AG09309 (cell line): Measurements from ENCODE around the gene METTL3.

ENCODE experiments used
- DNase-seq: peaks from one replicate; pipeline ENCODE4 v3.0.0-alpha.2; 2010; ENCODE audit warnings: low read depth
- H3K4me3 ChIP-seq: 2 replicates; pipeline ENCODE4 v1.5.1; 2011; ENCODE audit warnings: mild to moderate bottlenecking, low read depth, low read length, moderate library complexity; ENCODE audit not compliant: control insufficient read depth
- CTCF ChIP-seq: IDR thresholded peaks from 2 replicates; pipeline ENCODE4 v1.5.1; 2011; ENCODE audit warnings: mild to moderate bottlenecking, low read depth, low read length, inconsistent platforms; ENCODE audit not compliant: insufficient read depth, control insufficient read depth; ENCODE audit errors: missing control alignments

Gene METTL3

GRCh38 chr14:21543521-21543960 is 32.4 kb upstream of the METTL3 start:
- H3K4me3 ChIP-seq: no peak overlapping the region
- no peak for DNase-seq
- no peak for TF ChIP-seq CTCF

GRCh38 chr14:21541413-21542074 is 30.4 kb upstream of the METTL3 start:
- H3K4me3 ChIP-seq: no peak overlapping the region
- TF ChIP-seq CTCF: no peak
- no peak for DNase-seq

GRCh38 chr14:21539189-21539940 is 28.2 kb upstream of the METTL3 start:
- H3K4me3 ChIP-seq: no peak overlapping the region
- no peak for TF ChIP-seq CTCF
- DNase-seq: no peak

GRCh38 chr14:21537090-21537424 is 25.9 kb upstream of the METTL3 start:
- no peak overlapping the region for H3K4me3 ChIP-seq
- no peak for DNase-seq

GRCh38 chr14:21536418-21537089 is 25.4 kb upstream of the METTL3 start:
- no peak for DNase-seq
- H3K4me3 ChIP-seq: no peak overlapping the region
- TF ChIP-seq CTCF: no peak

More at GRCh38 chr14:21537090-21537424, 25.9 kb upstream of the METTL3 start:
- no peak for TF ChIP-seq CTCF

- no peak for TF ChIP-seq CTCF
- no peak overlapping the region for H3K4me3 ChIP-seq
- no peak for DNase-seq
Observed at GRCh38 chr14:21535545-21536417, 24.6 kb upstream of the METTL3 start.
